Measurements from ENCODE around the gene SLC16A14. TPM values are rescaled to one million over a fixed set of nuclear protein-coding genes. Genes with fewer than 3 reads are reported as not detected.

Gene SLC16A14
- total and polyA plus RNA-seq, 2 donors (not counting 3 experiments of a cell fraction or from before 2014, with no cell fraction given), result 0.22 to 0.30 TPM

GRCh38 chr2:229996320-229996719, 72.4 kb downstream of the SLC16A14 start:
- no peaks in the 10 kb centered on the region for H3K9me3 ChIP-seq (replicated peaks; ENCODE audit: control insufficient read depth, insufficient read depth, low read length)
- FAIRE-seq, result no peak
- no peaks in the 10 kb centered on the region for H3K27me3 ChIP-seq (ENCODE audit: control insufficient read depth in 2 of 2, insufficient read depth in 2 of 2, low read length in 2 of 2)
- H3K79me2 ChIP-seq (ENCODE audit: control insufficient read depth, insufficient read depth, low read length), result no peaks in the 10 kb centered on the region
- H2AFZ ChIP-seq (ENCODE audit: low read depth, low read length), result no peak overlapping the region
- intact Hi-C loops (cut with micrococcal nuclease), result no loop called here
- no peak overlapping the region for H3K9ac ChIP-seq (replicated peaks; ENCODE audit: extremely low read depth, insufficient read depth, low read length)
- ChIA-PET CTCF (no interaction called here), POLR2A (no interaction called here)
- no peaks in the 10 kb centered on the region for H4K20me1 ChIP-seq (replicated peaks; ENCODE audit: control insufficient read depth, extremely low read depth, insufficient read depth, low read length)
- dilution Hi-C loops (cut with MboI; ENCODE audit: extremely low pct_ligation_motif_present, low sequenced_read_pairs), result no loop called here
- H3K36me3 ChIP-seq (ENCODE audit: control insufficient read depth in 2 of 2, extremely low read depth in 1 of 2, insufficient read depth in 2 of 2, low read length in 2 of 2), result no peaks in the 10 kb centered on the region
- no peaks in the 10 kb centered on the region for H3K4me1 ChIP-seq (ENCODE audit: control insufficient read depth, extremely low read depth, insufficient read depth, low read length)
- no peak overlapping the region for H3K4me3 ChIP-seq (replicated peaks in 1 of 3; ENCODE audit: insufficient read depth in 1 of 3, low read depth in 1 of 3, low read length in 3 of 3)
- no peak overlapping the region for H3K27ac ChIP-seq (ENCODE audit: insufficient read depth, low read depth, low read length)
- peaks cover 2% of the 10 kb centered on the region for H3K9me1 ChIP-seq (replicated peaks; ENCODE audit: control insufficient read depth, extremely low read depth, insufficient read depth, low read length)
- DNase-seq (ENCODE audit: low read depth, low spot score), result no peak
- TF ChIP-seq MYC (IDR thresholded peaks at IDR 0.05; ENCODE audit: low read depth, low read length), result no peak
- TF ChIP-seq JUN (IDR thresholded peaks at IDR 0.05; ENCODE audit: borderline replicate concordance, insufficient read depth, insufficient read length, low read depth), result no peak
- TF ChIP-seq CTCF (IDR thresholded peaks at IDR 0.05; ENCODE audit: extremely low read depth in 1 of 2, insufficient read depth in 1 of 2, low read depth in 1 of 2, low read length in 2 of 2), result no peak
- no peak for TF ChIP-seq GATA2 (IDR thresholded peaks at IDR 0.05; ENCODE audit: insufficient read depth, insufficient read length, low read depth, low read length)
- TF ChIP-seq FOS (IDR thresholded peaks at IDR 0.05; ENCODE audit: borderline replicate concordance, insufficient read depth, low read length), result no peak
- no peak for TF ChIP-seq EZH2 (IDR thresholded peaks at IDR 0.05; ENCODE audit: borderline replicate concordance, low read depth, low read length, severe bottlenecking)
- no peak for TF ChIP-seq MAX (IDR thresholded peaks at IDR 0.05; ENCODE audit: insufficient read depth, insufficient read length)
- no peak for TF ChIP-seq POLR2AphosphoS5 (IDR thresholded peaks at IDR 0.05; ENCODE audit: insufficient read depth, low read depth, low read length)
- no peak for TF ChIP-seq POLR2A (IDR thresholded peaks at IDR 0.05; ENCODE audit: low read depth, low read length)
- no TSS peak for BruUV-seq (replicated peaks)
- H3K4me2 ChIP-seq (ENCODE audit: insufficient read depth, low read length), result no peak overlapping the region
